RKO (cell line): Measurements from ENCODE around the gene KRTAP1-5.
"Not testable (repeated sequence)": the region's sequence is repeated elsewhere in the genome, so short reads cannot be mapped to it uniquely, and the experiment has no call there.

Experiments used
- DNase-seq: peaks from one replicate; pipeline ENCODE4 v3.0.0-alpha.2; 2016; ENCODE audit warnings: low spot score

Gene KRTAP1-5

DNA sequence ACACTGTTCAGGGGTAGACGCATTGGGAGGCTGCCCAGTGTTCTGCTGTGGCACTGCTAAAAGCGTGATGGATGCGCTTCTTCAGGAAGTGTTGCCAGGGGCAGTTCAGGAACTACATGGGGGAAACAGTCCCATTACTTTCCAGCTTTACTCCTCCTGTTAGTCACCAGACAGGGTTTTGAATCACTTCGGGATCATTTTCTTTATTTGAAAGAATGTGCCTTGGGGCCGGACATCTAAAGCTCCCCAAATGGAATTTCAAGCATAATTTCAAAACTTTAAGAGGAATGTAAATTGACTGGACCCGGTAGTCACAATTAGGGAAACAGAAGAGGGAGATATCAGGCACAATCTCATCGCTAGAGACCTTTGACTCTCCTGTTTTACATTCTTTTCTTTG lies 21.4 kb upstream of the KRTAP1-5 start:
- DNase-seq = no peak

DNA sequence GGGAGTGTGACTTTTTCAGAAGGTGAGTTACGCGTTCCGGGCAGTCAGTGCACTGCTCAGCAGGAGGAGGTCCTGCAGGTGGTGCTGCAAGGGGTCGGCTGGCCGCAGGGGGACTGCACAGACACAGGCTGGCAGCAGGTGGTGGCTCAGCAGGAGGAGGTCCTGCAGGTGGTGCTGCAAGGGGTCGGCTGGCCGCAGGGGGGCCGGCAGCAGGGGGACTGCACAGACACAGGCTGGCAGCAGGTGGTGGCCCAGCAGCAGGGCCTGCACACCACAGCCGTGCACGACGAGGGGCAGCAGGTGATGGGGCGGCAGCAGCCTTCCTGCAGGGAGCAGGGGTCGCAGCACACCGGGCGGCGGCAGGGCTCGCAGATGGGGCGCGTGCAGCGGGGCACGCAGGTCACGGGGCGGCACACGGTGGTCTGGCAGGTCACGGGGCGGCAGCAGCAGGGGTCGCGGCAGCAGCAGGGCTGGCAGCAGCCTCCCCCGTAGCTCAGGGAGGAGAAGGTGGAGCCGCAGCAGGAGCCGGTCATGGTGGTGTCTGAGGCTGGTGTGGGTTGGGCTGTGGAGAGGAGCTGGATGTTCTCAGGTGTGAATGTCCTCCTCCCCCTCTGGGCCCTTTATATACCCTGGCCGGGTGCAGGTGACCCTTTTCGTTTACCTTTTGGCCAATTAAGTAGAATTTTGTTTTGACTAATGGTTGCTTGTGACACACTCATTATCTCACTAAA lies 19.9 kb upstream of the KRTAP1-5 start, which contains the start of gene KRTAP2-1:
Gene KRTAP2-1, minus strand, starts transcription at position 582 of the 731 bp plus-strand sequence. Its CDS starts 49 bp downstream, at position 533.
- not testable (repeated sequence) for DNase-seq

DNA sequence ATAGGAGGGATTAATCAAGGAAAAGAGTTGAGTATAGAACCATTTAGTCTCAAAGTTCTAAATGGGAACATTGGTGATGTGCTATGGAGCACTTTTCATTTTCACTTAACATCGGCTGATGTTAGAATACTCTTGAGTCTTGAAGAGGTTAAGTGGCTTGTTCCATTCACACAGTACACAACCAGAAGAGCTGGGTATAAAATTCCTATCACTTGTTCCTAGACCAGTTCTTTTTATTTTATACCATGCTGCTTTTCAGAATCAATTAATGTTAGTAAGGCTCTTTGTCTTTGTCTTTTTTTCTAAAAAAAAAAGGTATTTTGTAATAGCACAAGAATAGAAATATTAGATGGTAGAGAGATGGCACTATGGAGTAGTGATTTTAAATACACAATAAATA lies 15.9 kb upstream of the KRTAP1-5 start:
- DNase-seq = no peak

DNA sequence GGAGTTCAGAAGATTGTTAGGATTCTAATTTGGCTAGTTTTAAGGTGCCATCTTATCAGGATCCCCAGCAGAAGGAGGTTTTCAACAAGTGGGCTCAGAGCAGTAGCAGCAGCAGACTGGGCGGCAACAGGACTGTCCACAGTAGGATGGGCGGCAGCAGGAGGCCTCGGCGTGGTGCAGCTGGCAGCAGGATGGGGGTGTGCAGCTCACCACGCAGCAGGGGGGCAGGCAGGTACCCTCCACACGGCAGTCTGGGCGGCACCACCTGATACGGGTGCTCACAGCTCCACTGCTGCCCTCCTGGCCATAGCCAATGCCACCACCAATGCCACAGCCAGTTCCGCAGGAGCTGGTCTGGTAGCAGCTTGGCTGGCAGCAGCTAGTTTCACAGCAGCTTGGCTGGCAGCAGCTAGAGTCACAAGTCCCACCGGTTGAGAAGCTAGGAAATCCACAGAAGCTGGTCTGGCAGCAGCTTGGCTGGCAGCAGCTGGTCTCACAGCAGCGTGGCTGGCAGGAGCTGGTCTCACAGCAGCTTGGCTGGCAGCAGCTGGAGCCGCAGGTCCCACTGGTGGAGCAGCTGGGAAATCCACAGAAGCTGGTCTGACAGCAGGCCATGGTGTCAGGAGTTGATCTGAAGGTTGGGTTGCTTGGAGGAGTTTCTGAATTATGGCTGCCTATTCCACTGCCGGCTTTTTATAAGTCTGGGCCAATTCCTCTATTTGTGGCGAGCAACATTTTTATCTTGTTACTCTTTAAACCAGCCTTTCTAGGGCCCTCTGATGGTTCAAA lies 14.0 kb upstream of the KRTAP1-5 start, which contains the start of gene KRTAP1-1:
Gene KRTAP1-1, minus strand, starts transcription at position 668 of the 789 bp plus-strand sequence. Its CDS starts 53 bp downstream, at position 615.
- not testable (repeated sequence) for DNase-seq

DNA sequence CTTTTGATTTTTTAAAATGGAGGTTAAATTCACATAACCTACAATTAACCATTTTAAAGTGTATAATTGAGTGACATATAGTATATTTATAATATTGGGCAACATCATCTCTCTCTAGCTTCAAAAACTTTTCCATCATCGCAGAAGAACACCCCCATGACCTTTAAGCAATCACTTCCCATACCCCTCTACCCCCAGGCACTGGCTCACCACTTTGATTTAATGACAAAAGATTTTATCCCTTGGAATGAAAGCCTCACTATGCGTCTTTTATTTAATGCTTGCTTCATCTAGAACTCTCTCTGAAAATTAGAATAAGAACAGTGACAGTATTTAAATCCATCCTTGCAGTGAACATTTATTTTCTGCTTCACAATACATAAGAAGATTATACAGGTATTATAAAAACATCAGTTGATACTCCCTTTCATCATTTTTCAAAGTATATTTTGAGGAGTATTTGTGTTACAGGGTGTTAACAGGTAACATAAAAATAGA lies 10.9 kb upstream of the KRTAP1-5 start:
- no peak for DNase-seq

- DNase-seq = not testable (repeated sequence)
Measured at GRCh38 chr17:41034346-41034935, 7.4 kb upstream of the KRTAP1-5 start, which contains the start of gene KRTAP1-3. TSS of gene KRTAP1-3 (minus strand) at chr17:41034874. CDS start at chr17:41034821, 53 bp downstream.

DNA sequence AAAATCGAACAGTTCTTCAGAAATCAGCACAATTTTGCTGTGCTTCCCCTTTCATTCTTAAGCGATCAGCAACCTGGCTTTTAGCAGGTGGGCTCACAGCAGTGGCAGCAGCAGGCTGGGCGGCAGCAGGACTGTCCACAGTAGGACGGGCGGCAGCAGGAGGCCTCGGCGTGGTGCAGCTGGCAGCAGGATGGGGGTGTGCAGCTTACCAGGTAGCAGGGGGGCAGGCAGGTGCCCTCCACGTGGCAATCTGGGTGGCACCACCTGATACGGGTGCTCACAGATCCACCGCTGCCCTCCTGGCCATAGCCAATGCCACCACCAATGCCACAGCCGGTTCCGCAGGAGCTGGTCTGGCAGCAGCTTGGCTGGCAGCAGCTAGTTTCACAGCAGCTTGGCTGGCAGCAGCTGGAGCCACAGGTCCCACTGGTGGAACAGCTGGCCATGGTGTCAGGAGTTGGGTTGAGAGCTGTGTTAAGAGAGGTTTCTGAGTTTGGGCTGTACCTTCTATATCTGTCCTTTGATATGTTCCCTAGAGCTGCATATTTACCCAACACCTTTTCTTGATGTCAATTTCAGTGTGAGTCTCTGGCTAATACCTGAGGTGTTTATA lies 2.7 kb upstream of the KRTAP1-5 start, which contains the start of gene KRTAP1-4:
Gene KRTAP1-4, minus strand, starts transcription at position 563 of the 613 bp plus-strand sequence. Its CDS starts 117 bp downstream, at position 446.
- DNase-seq = no peak

- no peak for DNase-seq
Measured at GRCh38 chr17:41024697-41025096, 2.3 kb downstream of the KRTAP1-5 start.

- no peak for DNase-seq
Measured at GRCh38 chr17:41020336-41020735, 6.7 kb downstream of the KRTAP1-5 start.

DNA sequence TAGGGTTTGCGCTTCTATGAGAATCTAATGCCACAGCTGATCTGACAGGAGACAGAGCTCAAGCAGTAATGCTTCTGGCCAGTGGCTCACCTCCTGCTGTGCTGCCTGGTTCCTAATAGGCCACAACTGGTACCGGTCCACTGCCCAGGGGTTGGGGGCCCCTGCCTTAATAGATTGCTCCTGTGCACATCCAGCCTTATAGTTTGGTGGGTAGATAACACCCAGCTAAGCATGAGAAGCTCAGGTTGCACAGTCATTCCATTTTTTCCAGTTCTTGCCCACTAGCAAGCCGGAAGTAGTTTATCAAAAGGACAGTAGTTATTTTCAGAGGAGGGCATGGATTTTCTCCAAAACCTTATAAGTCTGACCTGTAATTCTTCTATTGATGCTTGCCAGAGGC lies 7.6 kb downstream of the KRTAP1-5 start:
- DNase-seq = no peak

DNA sequence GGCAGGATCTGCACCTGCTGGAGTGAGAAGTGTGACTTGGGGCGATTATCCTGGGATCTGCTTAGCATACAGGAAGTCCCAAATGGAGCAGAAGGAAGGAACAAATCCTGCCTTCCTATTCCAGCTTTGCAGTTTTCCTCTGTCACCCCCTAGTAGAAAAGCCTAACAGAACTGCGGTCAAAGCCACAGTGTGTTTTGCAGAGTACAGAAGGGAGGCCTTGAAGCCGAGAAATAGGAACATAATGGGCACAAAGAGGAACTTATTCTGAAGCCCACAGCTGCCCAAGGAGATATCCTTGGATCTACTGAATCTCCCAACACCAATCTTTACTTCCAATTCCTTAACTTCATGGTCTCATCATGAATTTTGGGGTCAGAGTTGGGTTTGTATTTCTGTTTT lies 8.5 kb downstream of the KRTAP1-5 start:
- DNase-seq = no peak

DNA sequence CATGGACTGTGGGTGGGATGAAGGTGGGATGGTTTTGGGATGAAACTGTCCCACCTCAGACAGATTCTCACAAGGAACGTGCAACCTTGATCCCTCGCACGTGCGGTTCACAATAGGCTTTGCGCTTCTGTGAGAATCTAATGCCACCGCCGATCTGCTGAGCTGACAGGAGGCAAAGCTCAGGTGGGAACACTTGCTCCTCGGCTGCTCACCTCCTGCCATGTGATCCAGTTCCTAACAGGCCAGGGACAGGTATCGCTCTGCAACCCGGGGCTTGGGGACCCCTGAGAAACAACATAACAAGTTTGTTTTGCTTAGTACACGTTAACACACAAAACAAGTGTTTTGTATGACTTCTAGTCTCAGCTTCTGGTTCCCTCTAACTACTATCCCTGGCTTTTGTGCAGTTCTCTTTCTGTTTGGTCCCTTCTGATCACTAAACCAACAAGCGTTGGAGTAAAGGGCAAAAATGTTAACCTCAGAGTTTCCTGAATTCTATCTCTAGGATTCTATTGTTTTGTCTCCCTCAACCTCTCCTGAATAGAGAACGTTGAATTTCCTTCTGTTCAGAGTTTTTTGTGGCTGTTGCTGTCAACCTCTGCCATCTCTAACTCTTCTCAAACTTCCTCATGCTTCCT lies 10.3 kb downstream of the KRTAP1-5 start:
- no peak for DNase-seq

- DNase-seq = no peak
Measured at GRCh38 chr17:41015454-41015853, 11.6 kb downstream of the KRTAP1-5 start.

- DNase-seq = no peak
Measured at GRCh38 chr17:41013606-41014005, 13.4 kb downstream of the KRTAP1-5 start.

DNA sequence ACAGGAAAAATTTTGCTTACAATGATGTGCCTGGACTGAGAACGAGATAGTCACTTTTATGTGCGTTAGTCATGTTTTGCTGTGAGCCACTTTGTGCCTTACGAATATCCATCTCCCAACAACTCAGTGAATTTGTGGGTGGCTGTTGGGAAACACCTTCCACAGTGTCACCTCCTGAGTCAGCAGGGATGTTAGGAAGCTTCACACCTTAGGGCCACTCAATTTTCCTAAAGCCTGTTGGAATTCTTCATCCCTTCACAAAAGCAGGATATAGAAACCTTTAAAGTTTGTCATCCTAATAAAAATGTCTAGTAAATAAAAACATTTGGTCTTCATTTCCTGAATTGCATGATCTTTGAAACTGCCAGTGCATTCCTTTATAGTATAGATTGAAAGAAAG lies 13.8 kb downstream of the KRTAP1-5 start:
- DNase-seq = peak; percentile 18

GRCh38 chr17:41012326-41013120 lies 14.5 kb downstream of the KRTAP1-5 start:
- no peak for DNase-seq

DNA sequence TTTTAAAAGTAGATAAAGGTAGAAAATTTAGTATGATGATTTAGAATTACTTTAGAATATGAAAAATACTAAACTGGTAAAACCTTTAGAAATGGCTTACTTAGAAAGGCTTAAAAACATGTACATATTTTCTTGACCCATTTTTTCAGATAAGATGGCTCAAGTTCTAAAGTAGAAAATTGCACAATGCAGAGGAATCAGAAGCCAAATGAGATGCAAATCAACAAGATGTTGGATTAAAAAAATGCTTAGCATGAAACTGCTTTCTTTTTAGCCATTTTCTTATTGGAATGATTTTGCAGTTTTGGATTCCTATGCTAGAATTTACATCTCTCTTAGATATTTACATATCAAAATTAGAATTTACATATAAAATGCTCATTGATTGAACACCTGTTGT lies 16.6 kb downstream of the KRTAP1-5 start:
- DNase-seq = no peak

DNA sequence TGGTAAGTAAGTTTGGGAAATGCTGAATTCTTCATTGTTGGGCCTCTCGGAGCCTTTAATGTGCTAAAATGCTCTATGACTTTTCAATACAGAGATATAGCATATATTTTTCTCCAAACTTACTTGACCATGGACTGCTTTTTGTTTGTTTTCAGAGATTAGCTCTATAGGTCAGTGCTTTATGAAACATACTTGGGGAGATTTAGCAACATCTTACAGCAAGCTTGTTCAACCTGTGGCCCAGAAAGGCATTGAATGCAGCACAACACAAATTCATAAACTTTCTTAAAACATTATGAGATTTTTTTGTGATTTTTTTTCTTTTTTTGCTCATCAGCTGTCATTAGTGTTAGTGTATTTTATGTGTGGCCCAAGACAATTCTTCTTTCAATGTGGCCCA lies 17.1 kb downstream of the KRTAP1-5 start:
- DNase-seq = no peak

- no peak for DNase-seq
Measured at GRCh38 chr17:41009301-41009760, 17.7 kb downstream of the KRTAP1-5 start.

- DNase-seq = no peak
Measured at GRCh38 chr17:41008811-41009210, 18.2 kb downstream of the KRTAP1-5 start, which contains the start of gene KRTAP3-1. TSS of gene KRTAP3-1 (minus strand) at chr17:41009128. CDS start at chr17:41009074, 54 bp downstream.
